Spinal cord (tissue), 10 donors: Measurements from ENCODE around the gene HTR1D. TPM values are rescaled to one million over a fixed set of nuclear protein-coding genes. Genes with fewer than 3 reads are reported as not detected.

Experiments used
- DNase-seq, 6 donors: peaks; one replicate each; pipeline versions ENCODE4 v3.0.0 to v3.0.0-alpha.2; 2013 to 2015; ENCODE audit warnings: low spot score in 6 of 6, low read depth in 4 of 6
- H3K27ac ChIP-seq: one replicate; pipeline ENCODE4 v1.5.1; 2013; ENCODE audit warnings: low read depth, low read length, control low read depth
- H3K27me3 ChIP-seq: one replicate; pipeline ENCODE4 v1.6.1; 2013; ENCODE audit warnings: low read length; ENCODE audit not compliant: control insufficient read depth, insufficient read depth
- H3K36me3 ChIP-seq: one replicate; pipeline ENCODE4 v1.6.1; 2013; ENCODE audit warnings: low read length; ENCODE audit not compliant: control insufficient read depth, insufficient read depth
- H3K4me1 ChIP-seq: one replicate; pipeline ENCODE4 v1.6.1; 2013; ENCODE audit warnings: low read length; ENCODE audit not compliant: control insufficient read depth, insufficient read depth
- H3K4me3 ChIP-seq: one replicate; pipeline ENCODE4 v1.5.1; 2013; ENCODE audit warnings: low read depth, low read length, control low read depth
- H3K9me3 ChIP-seq: one replicate; pipeline ENCODE4 v1.6.1; 2013; ENCODE audit warnings: low read length; ENCODE audit not compliant: control insufficient read depth, insufficient read depth
- WGBS: methylation state at CpG from one replicate; pipeline ENCODE4 v1.1.5; 2013; ENCODE audit warnings: missing lambda C conversion rate; ENCODE audit not compliant: insufficient coverage; 5-methylcytosine and 5-hydroxymethylcytosine counted together
- polyA plus RNA-seq, 2 donors: library from polyadenylated mRNA; unstranded; fragments of 120-200 nt; gene quantifications; one replicate each; pipeline ENCODE4 v1.2.1, GENCODE V29; 2013; ENCODE audit not compliant: insufficient read length in 2 of 2
- total RNA-seq, 2 donors: library from RNA; depleted of rRNA in 1 of 2; stranded (reverse); fragments of 120-200 nt in 1 of 2; fragments of >200 nt in 1 of 2; gene quantifications; one replicate each; pipeline versions ENCODE4 v1.2.3 to v1.2.4, GENCODE V29; 2013 to 2014
- donor health status: healthy.

Gene HTR1D
- total and polyA plus RNA-seq, 4 donors = 0.66 to 6.5 (median 3.7) TPM

GRCh38 chr1:23167353-23168078 lies 49.8 kb downstream of the HTR1D start:
- under 1% methylated on average over 40 of the region's 45 CpGs for WGBS
- H3K4me3 ChIP-seq = peak overlapping the region; percentile 72
- H3K9me3 ChIP-seq = no peaks in the 10 kb centered on the region
- DNase-seq = peak in 2 of 6 donors; percentile 70 to 76
- peaks cover 18% of the 10 kb centered on the region for H3K4me1 ChIP-seq
- no peaks in the 10 kb centered on the region for H3K27me3 ChIP-seq
- H3K27ac ChIP-seq = peak overlapping the region; percentile 87
- H3K36me3 ChIP-seq = no peaks in the 10 kb centered on the region

GRCh38 chr1:23166854-23167253 lies 50.4 kb downstream of the HTR1D start:
- Histone ChIP-seq H3K4me1 (peaks cover 18% of the 10 kb centered on the region), H3K36me3 (no peaks in the 10 kb centered on the region), H3K4me3 (peak overlapping the region; percentile 72)

GRCh38 chr1:23163395-23163794 lies 53.9 kb downstream of the HTR1D start:
- WGBS = 100% methylated on average over 1 of the region's 3 CpGs
- no peak for DNase-seq

More at GRCh38 chr1:23166854-23167253, 50.4 kb downstream of the HTR1D start:
- no peak overlapping the region for H3K27ac ChIP-seq
- H3K27me3 ChIP-seq = no peaks in the 10 kb centered on the region
- no peaks in the 10 kb centered on the region for H3K9me3 ChIP-seq
- no peak for DNase-seq

GRCh38 chr1:23159963-23160877 lies 57.1 kb downstream of the HTR1D start:
- no peaks in the 10 kb centered on the region for H3K4me1 ChIP-seq
- no peak for DNase-seq
- no peaks in the 10 kb centered on the region for H3K9me3 ChIP-seq
- H3K4me3 ChIP-seq = no peak overlapping the region
- H3K36me3 ChIP-seq = no peaks in the 10 kb centered on the region
- no peak overlapping the region for H3K27ac ChIP-seq
- H3K27me3 ChIP-seq = no peaks in the 10 kb centered on the region
- WGBS = no CpG with 5 or more reads among the region's 5 CpGs

More at GRCh38 chr1:23163395-23163794, 53.9 kb downstream of the HTR1D start:
- no peaks in the 10 kb centered on the region for H3K27me3 ChIP-seq
- no peaks in the 10 kb centered on the region for H3K36me3 ChIP-seq
- H3K27ac ChIP-seq = no peak overlapping the region
- H3K4me3 ChIP-seq = no peak overlapping the region
- peaks cover 6% of the 10 kb centered on the region for H3K4me1 ChIP-seq
- H3K9me3 ChIP-seq = no peaks in the 10 kb centered on the region

GRCh38 chr1:23156940-23157339 lies 60.4 kb downstream of the HTR1D start:
- Histone ChIP-seq H3K9me3 (no peaks in the 10 kb centered on the region), H3K4me1 (no peaks in the 10 kb centered on the region), H3K36me3 (no peaks in the 10 kb centered on the region), H3K27me3 (no peaks in the 10 kb centered on the region), H3K27ac (no peak overlapping the region), H3K4me3 (no peak overlapping the region)
- no CpG with 5 or more reads among the region's 4 CpGs for WGBS
- DNase-seq = no peak

GRCh38 chr1:23152966-23153684 lies 64.2 kb downstream of the HTR1D start:
- H3K27ac ChIP-seq = no peak overlapping the region
- no peaks in the 10 kb centered on the region for H3K27me3 ChIP-seq
- no peak for DNase-seq
- no peaks in the 10 kb centered on the region for H3K36me3 ChIP-seq
- no peaks in the 10 kb centered on the region for H3K9me3 ChIP-seq
- 75% methylated on average over 1 of the region's 1 CpG for WGBS
- no peaks in the 10 kb centered on the region for H3K4me1 ChIP-seq
- H3K4me3 ChIP-seq = no peak overlapping the region

GRCh38 chr1:23150742-23151141 lies 66.6 kb downstream of the HTR1D start:
- Histone ChIP-seq H3K27ac (no peak overlapping the region), H3K9me3 (no peaks in the 10 kb centered on the region), H3K27me3 (no peaks in the 10 kb centered on the region), H3K36me3 (no peaks in the 10 kb centered on the region), H3K4me1 (no peaks in the 10 kb centered on the region), H3K4me3 (no peak overlapping the region)
- WGBS = no CpG with 5 or more reads among the region's 5 CpGs
- no peak for DNase-seq

GRCh38 chr1:23150125-23150524 lies 67.2 kb downstream of the HTR1D start:
- H3K27ac ChIP-seq = no peak overlapping the region
- 60% methylated on average over 1 of the region's 2 CpGs for WGBS
- H3K4me3 ChIP-seq = no peak overlapping the region

GRCh38 chr1:23149114-23149513 lies 68.2 kb downstream of the HTR1D start:
- no peaks in the 10 kb centered on the region for H3K36me3 ChIP-seq
- H3K27me3 ChIP-seq = no peaks in the 10 kb centered on the region
- no peak for DNase-seq
- H3K4me1 ChIP-seq = no peaks in the 10 kb centered on the region
- no peak overlapping the region for H3K4me3 ChIP-seq
- no CpG with 5 or more reads among the region's 1 CpG for WGBS
- no peak overlapping the region for H3K27ac ChIP-seq
- H3K9me3 ChIP-seq = no peaks in the 10 kb centered on the region

More at GRCh38 chr1:23150125-23150524, 67.2 kb downstream of the HTR1D start:
- peak in 1 of 6 donors; percentile 79 for DNase-seq
- no peaks in the 10 kb centered on the region for H3K27me3 ChIP-seq
- no peaks in the 10 kb centered on the region for H3K4me1 ChIP-seq
- H3K36me3 ChIP-seq = no peaks in the 10 kb centered on the region
- no peaks in the 10 kb centered on the region for H3K9me3 ChIP-seq
